H1 (cell line): ENCODE data around the gene PGPEP1. TPM values are rescaled to one million over a fixed set of nuclear protein-coding genes. Genes with fewer than 3 reads are reported as not detected.
"Not testable (repeated sequence)": the region's sequence is repeated elsewhere in the genome, so short reads cannot be mapped to it uniquely, and the experiment has no call there.

Source experiments
- CTCF ChIA-PET: fragments of 300-600 bp; sonication (Branson Sonifier 250); formaldehyde crosslinking; loops from one replicate; lab custom pipeline; 2021; ENCODE audit not compliant: partially characterized antibody; lab: Charles Lee
- POLR2A ChIA-PET: fragments of 300-600 bp; sonication (Branson Sonifier 250); formaldehyde crosslinking; loops from one replicate; lab custom pipeline; 2021; ENCODE audit warnings: inconsistent platforms; ENCODE audit not compliant: partially characterized antibody; lab: Charles Lee
- DNase-seq, 2 experiments: peaks; one replicate each; pipeline versions ENCODE4 v3.0.0 to v3.0.0-alpha.2; 2010 to 2022; ENCODE audit warnings: low spot score in 2 of 2, low read depth in 1 of 2, mixed read lengths in 1 of 2
- FAIRE-seq: peaks from 2 replicates; lab custom pipeline; 2011; peaks lifted over from hg19 to GRCh38; lab: Jason Lieb, UNC
- H2AFZ ChIP-seq: 2 replicates; pipeline ENCODE4 v1.8.1; 2012; ENCODE audit warnings: low read length, inconsistent platforms
- H2AK5ac ChIP-seq: 2 replicates; pipeline ENCODE4 v1.6.1; 2013; ENCODE audit warnings: low read depth, low read length
- H2BK120ac ChIP-seq: replicated peaks from 2 replicates; pipeline ENCODE3; 2013; ENCODE audit warnings: low read depth, low read length, inconsistent platforms
- H2BK12ac ChIP-seq: 2 replicates; pipeline ENCODE4 v1.6.1; 2013; ENCODE audit warnings: low read depth, low read length
- H2BK15ac ChIP-seq: 2 replicates; pipeline ENCODE4 v1.6.1; 2013; ENCODE audit warnings: low read length
- H2BK20ac ChIP-seq: 2 replicates; pipeline ENCODE4 v1.6.1; 2013; ENCODE audit warnings: low read length
- H2BK5ac ChIP-seq: 2 replicates; pipeline ENCODE4 v1.6.1; 2013; ENCODE audit warnings: low read depth, low read length
- H3K14ac ChIP-seq: 2 replicates; pipeline ENCODE4 v1.6.1; 2013; ENCODE audit warnings: inconsistent platforms; ENCODE audit not compliant: insufficient read length
- H3K18ac ChIP-seq: 2 replicates; pipeline ENCODE4 v1.6.1; 2013; ENCODE audit warnings: low read length; ENCODE audit errors: extremely low read depth
- H3K23ac ChIP-seq: 2 replicates; pipeline ENCODE4 v1.6.1; 2013; ENCODE audit warnings: inconsistent platforms; ENCODE audit not compliant: insufficient read length
- H3K23me2 ChIP-seq: 2 replicates; pipeline ENCODE4 v1.6.1; 2013; ENCODE audit warnings: low read depth, low read length
- H3K27ac ChIP-seq: 2 replicates; pipeline ENCODE4 v1.6.1; 2011; ENCODE audit warnings: low read depth, low read length, inconsistent platforms
- H3K27me3 ChIP-seq, 4 experiments: replicated peaks in 1 of 4; 1 replicate in 1 of 4; 2 replicates in 3 of 4; pipeline versions ENCODE4 v1.6.1 to v1.8.1; 2011 to 2013; ENCODE audit warnings: low read length in 3 of 4, mild to moderate bottlenecking in 3 of 4, inconsistent platforms in 2 of 4, mixed read lengths in 2 of 4, moderate library complexity in 1 of 4; ENCODE audit not compliant: control insufficient read depth in 3 of 4, insufficient read depth in 3 of 4; ENCODE audit errors: extremely low read depth in 1 of 4
- H3K36me3 ChIP-seq, 4 experiments: 2 replicates each; pipeline versions ENCODE4 v1.6.1 to v1.8.1; 2011 to 2013; ENCODE audit warnings: mild to moderate bottlenecking in 4 of 4, low read length in 3 of 4, moderate library complexity in 2 of 4, control low read depth in 1 of 4, inconsistent platforms in 1 of 4; ENCODE audit not compliant: insufficient read depth in 4 of 4, control insufficient read depth in 2 of 4
- H3K4ac ChIP-seq: replicated peaks from 2 replicates; pipeline ENCODE3; 2013; ENCODE audit warnings: low read length, low read depth, mixed read lengths, inconsistent platforms; ENCODE audit not compliant: insufficient read length
- H3K4me1 ChIP-seq, 4 experiments: replicated peaks in 1 of 4; 1 replicate in 1 of 4; 2 replicates in 3 of 4; pipeline versions ENCODE4 v1.6.1 to v1.8.1; 2011 to 2013; ENCODE audit warnings: low read length in 3 of 4, inconsistent platforms in 2 of 4, mixed read lengths in 1 of 4; ENCODE audit not compliant: insufficient read depth in 4 of 4, control insufficient read depth in 3 of 4
- H3K4me2 ChIP-seq, 2 experiments: 2 replicates each; pipeline versions ENCODE4 v1.6.1 to v1.8.1; 2011 to 2013; ENCODE audit warnings: low read depth in 2 of 2, low read length in 2 of 2, control low read depth in 1 of 2, inconsistent platforms in 1 of 2, mild to moderate bottlenecking in 1 of 2; ENCODE audit not compliant: insufficient read depth in 1 of 2
- H3K4me3 ChIP-seq, 4 experiments: fragments of 200-600, 300-600 bp in 1 of 4; sonication (generic), shearing (Covaris generic), sonication (Bioruptor Twin) in 1 of 4; 2 replicates each; pipeline versions ENCODE4 v1.5.1 to v1.8.1; 2011 to 2016; ENCODE audit warnings: low read length in 4 of 4, low read depth in 3 of 4, control low read depth in 2 of 4, inconsistent platforms in 2 of 4, mild to moderate bottlenecking in 2 of 4, mixed read lengths in 1 of 4, moderate library complexity in 1 of 4; ENCODE audit not compliant: insufficient read depth in 2 of 4; ENCODE audit errors: extremely low read depth in 1 of 4
- H3K56ac ChIP-seq: replicated peaks from 2 replicates; pipeline ENCODE3; 2013; ENCODE audit warnings: low read depth, mild to moderate bottlenecking, mixed read lengths, low read length, inconsistent platforms; ENCODE audit not compliant: insufficient read length
- H3K79me1 ChIP-seq: 2 replicates; pipeline ENCODE4 v1.6.1; 2013; ENCODE audit warnings: low read depth, low read length, control low read depth
- H3K79me2 ChIP-seq, 2 experiments: 2 replicates each; pipeline versions ENCODE4 v1.6.1 to v1.8.1; 2012 to 2013; ENCODE audit warnings: low read length in 2 of 2, mild to moderate bottlenecking in 2 of 2, inconsistent platforms in 1 of 2; ENCODE audit not compliant: insufficient read depth in 2 of 2, control insufficient read depth in 1 of 2
- H3K9ac ChIP-seq, 4 experiments: replicated peaks in 1 of 4; 1 replicate in 1 of 4; 2 replicates in 3 of 4; pipeline versions ENCODE4 v1.6.1 to v1.8.1; 2011 to 2013; ENCODE audit warnings: low read depth in 3 of 4, low read length in 3 of 4, control low read depth in 2 of 4, mild to moderate bottlenecking in 2 of 4, moderate library complexity in 2 of 4, inconsistent platforms in 1 of 4; ENCODE audit errors: extremely low read depth in 1 of 4
- H3K9me3 ChIP-seq, 2 experiments: 2 replicates each; pipeline versions ENCODE4 v1.6.1 to v1.8.1; 2012 to 2013; ENCODE audit warnings: mild to moderate bottlenecking in 2 of 2, moderate library complexity in 2 of 2, control low read depth in 1 of 2, inconsistent platforms in 1 of 2, low read depth in 1 of 2, low read length in 1 of 2, mixed read lengths in 1 of 2; ENCODE audit not compliant: insufficient read depth in 2 of 2
- H4K20me1 ChIP-seq, 2 experiments: replicated peaks in 1 of 2; 2 replicates each; pipeline versions ENCODE3 to v1.8.1; 2011 to 2013; ENCODE audit warnings: inconsistent platforms in 2 of 2, low read length in 2 of 2, mild to moderate bottlenecking in 1 of 2; ENCODE audit not compliant: insufficient read depth in 2 of 2, control insufficient read depth in 1 of 2
- H4K5ac ChIP-seq: 2 replicates; pipeline ENCODE4 v1.6.1; 2013; ENCODE audit warnings: low read length, low read depth, mixed read lengths, inconsistent platforms; ENCODE audit not compliant: insufficient read length
- H4K8ac ChIP-seq: 2 replicates; pipeline ENCODE4 v1.8.0; 2013; ENCODE audit warnings: mild to moderate bottlenecking, moderate library complexity, low read length, inconsistent platforms; ENCODE audit not compliant: insufficient read depth; ENCODE audit errors: extremely low read depth
- H4K91ac ChIP-seq: replicated peaks from 2 replicates; pipeline ENCODE3; 2013; ENCODE audit warnings: low read length, mixed read lengths, inconsistent platforms; ENCODE audit not compliant: insufficient read length
- WGBS, 2 experiments: shearing (Covaris generic) in 1 of 2; methylation state at CpG; one replicate each; pipeline versions ENCODE4 v1.1.6 to v1.1.7; 2013 to 2015; ENCODE audit warnings: low lambda C conversion rate in 2 of 2, mixed read lengths in 2 of 2, inconsistent platforms in 1 of 2, low coverage in 1 of 2, missing lambda C conversion rate in 1 of 2; ENCODE audit not compliant: insufficient replicate concordance in 2 of 2, insufficient coverage in 1 of 2, insufficient read length in 1 of 2; ENCODE audit errors: extremely low coverage in 1 of 2, missing lambda C conversion rate in 1 of 2; 5-methylcytosine and 5-hydroxymethylcytosine counted together
- polyA plus RNA-seq, 7 experiments: library from polyadenylated mRNA; depleted of rRNA in 3 of 7; stranded (reverse) in 5 of 7; unstranded in 2 of 7; fragments of >200 nt in 5 of 7; fragments of 200-250 nt in 2 of 7; gene quantifications; 1 replicate in 5 of 7; 2 replicates in 1 of 7; 4 replicates in 1 of 7; pipeline versions ENCODE4 v1.2.1 to v1.2.3, GENCODE V29; 2011 to 2013; ENCODE audit warnings: missing spikeins in 2 of 7, mixed read lengths in 2 of 7
- total RNA-seq: library from RNA; stranded (reverse); fragmentation: NEBNext Ultra II Directional; extraction: Animal tissue kit (Norgen Biotek cat#: 25700); gene quantifications from 2 replicates; pipeline ENCODE4 v1.2.1, GENCODE V29; 2021

Gene PGPEP1
- total and polyA plus RNA-seq, 2 of the 8 experiments (the other 6 are each of a cell fraction or from before 2014, with no cell fraction given): 17.0 to 33.4 TPM

DNA sequence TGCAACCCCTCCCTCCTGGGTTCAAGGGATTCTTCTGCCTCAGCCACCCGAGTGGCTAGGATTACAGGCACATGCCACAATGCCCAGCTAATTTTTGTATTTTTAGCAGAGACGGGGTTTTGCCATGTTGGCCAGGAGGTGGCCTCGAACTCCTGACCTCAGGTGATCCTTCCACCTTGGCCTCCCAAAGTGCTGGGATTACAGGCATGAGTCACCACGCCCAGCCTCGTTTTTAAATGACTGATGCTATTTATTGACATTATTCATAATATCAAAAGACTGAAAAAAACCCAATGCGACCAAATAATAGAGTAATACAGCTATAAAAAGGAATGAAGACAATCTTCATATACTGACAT is 16.0 kb upstream of the PGPEP1 start:
- H2BK15ac ChIP-seq, H3K9me3 ChIP-seq, H3K14ac ChIP-seq, H2BK12ac ChIP-seq, H3K18ac ChIP-seq, H4K5ac ChIP-seq, H2BK20ac ChIP-seq, H2AFZ ChIP-seq, DNase-seq, H2BK120ac ChIP-seq, H3K27ac ChIP-seq, H3K36me3 ChIP-seq, FAIRE-seq, H3K9ac ChIP-seq, H3K4ac ChIP-seq, H3K4me2 ChIP-seq, H3K23me2 ChIP-seq, H4K20me1 ChIP-seq, H4K91ac ChIP-seq, H3K23ac ChIP-seq, H3K4me3 ChIP-seq, H3K27me3 ChIP-seq, H2BK5ac ChIP-seq, H2AK5ac ChIP-seq, H3K56ac ChIP-seq, H4K8ac ChIP-seq: not testable (repeated sequence)
- Histone ChIP-seq H3K79me2 (peaks cover 20 to 34% of the 10 kb centered on the region in 2 experiments), H3K4me1 (peaks cover 7 to 13% (median 10%) of the 10 kb centered on the region in 4 experiments; a peak in 6 of 7 replicates), H3K79me1 (peaks cover 11% of the 10 kb centered on the region)
- ChIA-PET POLR2A (interaction anchor here (0.6 to 1.3 kb wide), 5 partner anchors 15 to 103 kb away, joined by 3 to 15 read pairs (median 4); partner anchors contain the start of gene JUND), CTCF (interaction anchor here (0.6 to 7.7 kb wide), 8 partner anchors 10 to 348 kb away, joined by 3 to 179 read pairs (median 4); partner anchors contain the start of genes JUND and PGPEP1)
- 83% methylated on average over 6 of the region's 6 CpGs; no CpG with 5 or more reads in 1 of the 2 experiments for WGBS, 2 experiments
